HepG2 (cell line): Measurements from ENCODE around the gene DCAKD. TPM values are rescaled to one million over a fixed set of nuclear protein-coding genes. Genes with fewer than 3 reads are reported as not detected.

ENCODE experiments used
- E2F1 ChIP-seq: sonication (generic); formaldehyde crosslinking; IDR thresholded peaks from 2 replicates; pipeline ENCODE4 v1.5.0; 2020; ENCODE audit warnings: missing genetic modification reagents
- GABPB1 ChIP-seq: IDR thresholded peaks from 2 replicates; pipeline ENCODE4 v1.6.1; 2016; ENCODE audit warnings: mild to moderate bottlenecking, missing genetic modification reagents, moderate library complexity, missing compliant biosample characterization
- LCORL ChIP-seq, 2 experiments: fragments of 450-650 bp in 1 of 2; sonication (generic) in 1 of 2; formaldehyde crosslinking in 1 of 2; IDR thresholded peaks; 2 replicates each; pipeline versions ENCODE4 v1.5.0 to v1.6.1; 2017 to 2020; ENCODE audit warnings: antibody characterized with exemption in 1 of 2, missing genetic modification reagents in 1 of 2
- NFAT5 ChIP-seq: sonication (generic); formaldehyde crosslinking; IDR thresholded peaks from 2 replicates; pipeline ENCODE4 v1.4.0; 2020; ENCODE audit warnings: missing genetic modification reagents
- NFIB ChIP-seq: sonication (generic); formaldehyde crosslinking; IDR thresholded peaks from 2 replicates; pipeline ENCODE4 v1.9.0; 2021; ENCODE audit warnings: missing genetic modification reagents, mild to moderate bottlenecking, borderline replicate concordance
- REL ChIP-seq: sonication (generic); formaldehyde crosslinking; conservative IDR thresholded peaks from 2 replicates; pipeline ENCODE4 v1.8.0; 2022; ENCODE audit warnings: mild to moderate bottlenecking, missing genetic modification reagents, moderate library complexity
- RXRA ChIP-seq: sonication (generic); formaldehyde crosslinking; IDR thresholded peaks from 2 replicates; pipeline ENCODE4 v1.5.1; 2020; ENCODE audit warnings: missing genetic modification reagents
- ZNF253 ChIP-seq: sonication (generic); formaldehyde crosslinking; IDR thresholded peaks from 2 replicates; pipeline ENCODE4 v1.8.0; 2022; ENCODE audit warnings: mild to moderate bottlenecking, missing genetic modification reagents, borderline replicate concordance
- ZNF407 ChIP-seq: sonication (generic); formaldehyde crosslinking; IDR thresholded peaks from one replicate; pipeline ENCODE4 v1.5.1; 2020; ENCODE audit warnings: mild to moderate bottlenecking, missing genetic modification reagents; ENCODE audit errors: not compliant biosample characterization
- ZNF431 ChIP-seq: sonication (generic); formaldehyde crosslinking; IDR thresholded peaks from 2 replicates; pipeline ENCODE4 v1.9.0; 2022; ENCODE audit warnings: missing genetic modification reagents, low read depth, mild to moderate bottlenecking, borderline replicate concordance
- ZNF644 ChIP-seq: IDR thresholded peaks from 2 replicates; pipeline ENCODE4 v1.6.1; 2016; ENCODE audit warnings: low read depth
- ZNF775 ChIP-seq: sonication (generic); formaldehyde crosslinking; IDR thresholded peaks from 2 replicates; pipeline ENCODE4 v1.4.0; 2020; ENCODE audit warnings: missing genetic modification reagents, mild to moderate bottlenecking, moderate library complexity, borderline replicate concordance
- polyA plus RNA-seq, 8 experiments: library from polyadenylated mRNA; depleted of rRNA in 3 of 8; stranded (reverse) in 7 of 8; unstranded in 1 of 8; fragments of >200 nt; fragmentation: Illumina TruSeq in 4 of 8; extraction: Trizol in 4 of 8; gene quantifications; 2 replicates each; pipeline versions ENCODE4 v1.2.1 to v1.2.3, GENCODE V29; 2011 to 2016; ENCODE audit warnings: low read depth in 4 of 8, missing spikeins in 1 of 8, mixed read lengths in 1 of 8; ENCODE audit not compliant: insufficient read depth in 1 of 8
- total RNA-seq, 5 experiments: library from RNA; depleted of rRNA; stranded (reverse); fragments of >200 nt; fragmentation: Illumina TruSeq; extraction: Trizol; gene quantifications; 2 replicates each; pipeline ENCODE4 v1.2.3, GENCODE V29; 2016; ENCODE audit warnings: low read depth in 1 of 5

DCAKD gene
- total and polyA plus RNA-seq, 2 of the 13 experiments (the other 11 are each of a cell fraction or from before 2014, with no cell fraction given) = 25.9 to 29.2 TPM

GRCh38 chr17:45029758-45030423 lies 21.5 kb downstream of the DCAKD start (continued):
- TF ChIP-seq ZNF407 (CRISPR knock-in tag) = no peak
- TF ChIP-seq ZNF431 = no peak
- no peak for TF ChIP-seq GABPB1 (CRISPR knock-in tag)
- 0 out of 2 replicates have a peak, but pooled peaks have one; percentile 59 for TF ChIP-seq NFIB (CRISPR knock-in tag)
- no peak for TF ChIP-seq ZNF775 (CRISPR knock-in tag)
- no peak for TF ChIP-seq RXRA (CRISPR knock-in tag)
- TF ChIP-seq ZNF644 = no peak
- no peak for TF ChIP-seq ZNF253 (CRISPR knock-in tag)
- TF ChIP-seq LCORL (IDR thresholded peaks at IDR 0.05) = no peak
- peak; percentile 82 for TF ChIP-seq LCORL (CRISPR knock-in tag; IDR thresholded peaks at IDR 0.05)
- TF ChIP-seq NFAT5 = no peak
- no peak for TF ChIP-seq REL
- TF ChIP-seq E2F1 (CRISPR knock-in tag) = no peak
